Measurements from ENCODE around the gene DCP1B.

The DCP1B gene

DNA sequence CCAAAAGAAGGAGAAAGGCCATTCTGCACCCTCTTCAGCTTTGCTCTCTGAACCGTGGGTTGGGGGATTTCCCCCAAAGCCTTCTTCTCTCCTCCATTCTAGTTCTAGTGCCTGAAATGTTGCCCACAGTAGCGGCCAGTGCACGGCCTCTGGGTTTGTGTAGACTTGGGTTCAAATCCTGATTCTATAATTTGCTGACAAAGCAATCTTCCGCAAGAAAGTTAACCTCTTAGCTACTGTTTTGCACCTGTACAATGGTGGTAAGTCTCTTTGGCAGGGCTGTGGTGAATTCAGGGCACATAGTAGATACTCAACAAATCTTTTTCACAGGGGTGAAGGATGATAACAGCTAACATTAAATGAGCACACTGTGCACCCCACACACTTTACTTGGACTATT lies 42.7 kb upstream of the DCP1B start:
- TF ChIP-seq, protein P1, sequence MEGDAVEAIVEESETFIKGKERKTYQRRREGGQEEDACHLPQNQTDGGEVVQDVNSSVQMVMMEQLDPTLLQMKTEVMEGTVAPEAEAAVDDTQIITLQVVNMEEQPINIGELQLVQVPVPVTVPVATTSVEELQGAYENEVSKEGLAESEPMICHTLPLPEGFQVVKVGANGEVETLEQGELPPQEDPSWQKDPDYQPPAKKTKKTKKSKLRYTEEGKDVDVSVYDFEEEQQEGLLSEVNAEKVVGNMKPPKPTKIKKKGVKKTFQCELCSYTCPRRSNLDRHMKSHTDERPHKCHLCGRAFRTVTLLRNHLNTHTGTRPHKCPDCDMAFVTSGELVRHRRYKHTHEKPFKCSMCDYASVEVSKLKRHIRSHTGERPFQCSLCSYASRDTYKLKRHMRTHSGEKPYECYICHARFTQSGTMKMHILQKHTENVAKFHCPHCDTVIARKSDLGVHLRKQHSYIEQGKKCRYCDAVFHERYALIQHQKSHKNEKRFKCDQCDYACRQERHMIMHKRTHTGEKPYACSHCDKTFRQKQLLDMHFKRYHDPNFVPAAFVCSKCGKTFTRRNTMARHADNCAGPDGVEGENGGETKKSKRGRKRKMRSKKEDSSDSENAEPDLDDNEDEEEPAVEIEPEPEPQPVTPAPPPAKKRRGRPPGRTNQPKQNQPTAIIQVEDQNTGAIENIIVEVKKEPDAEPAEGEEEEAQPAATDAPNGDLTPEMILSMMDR (IDR thresholded peaks at IDR 0.05), result no peak

DNA sequence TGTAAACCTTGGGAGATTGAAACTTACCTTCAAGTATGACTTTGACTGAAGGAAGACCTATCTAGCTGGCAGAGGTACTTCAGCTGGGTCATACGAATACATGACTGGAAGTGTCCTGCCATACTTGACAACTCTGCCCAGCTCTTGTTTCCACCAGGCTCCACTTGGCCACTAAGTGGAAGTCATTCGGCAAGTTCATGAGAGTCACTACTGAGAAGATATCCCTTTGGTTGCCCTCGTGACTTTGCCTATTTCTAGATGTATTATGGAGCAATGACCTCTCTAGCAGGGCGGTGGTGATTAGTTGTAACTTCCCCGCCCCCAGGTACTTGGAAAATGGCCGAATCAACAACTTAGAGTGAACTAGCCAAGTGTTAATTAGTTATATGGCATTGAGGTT lies 39.9 kb upstream of the DCP1B start:
- TF ChIP-seq, protein P1 (IDR thresholded peaks at IDR 0.05), result no peak

DNA sequence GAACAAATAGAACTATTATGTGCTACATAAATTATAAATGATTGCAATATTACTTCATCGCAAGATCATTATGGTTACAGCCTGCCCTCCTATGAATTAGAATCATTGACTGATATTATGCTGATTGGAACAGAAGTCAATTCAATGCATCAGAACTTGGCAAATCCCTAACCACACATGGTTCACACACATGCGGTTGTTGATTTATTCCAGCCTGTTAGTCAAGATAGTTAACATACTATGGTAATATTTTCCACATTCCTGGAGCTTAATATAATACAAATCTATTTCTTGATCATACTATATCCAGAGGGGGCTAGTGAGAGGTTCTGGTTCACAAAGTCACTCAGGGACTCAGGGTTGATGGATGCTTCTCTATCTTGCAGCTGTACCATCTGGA lies 38.8 kb upstream of the DCP1B start:
- TF ChIP-seq, protein P1 (IDR thresholded peaks at IDR 0.05), result no peak

DNA sequence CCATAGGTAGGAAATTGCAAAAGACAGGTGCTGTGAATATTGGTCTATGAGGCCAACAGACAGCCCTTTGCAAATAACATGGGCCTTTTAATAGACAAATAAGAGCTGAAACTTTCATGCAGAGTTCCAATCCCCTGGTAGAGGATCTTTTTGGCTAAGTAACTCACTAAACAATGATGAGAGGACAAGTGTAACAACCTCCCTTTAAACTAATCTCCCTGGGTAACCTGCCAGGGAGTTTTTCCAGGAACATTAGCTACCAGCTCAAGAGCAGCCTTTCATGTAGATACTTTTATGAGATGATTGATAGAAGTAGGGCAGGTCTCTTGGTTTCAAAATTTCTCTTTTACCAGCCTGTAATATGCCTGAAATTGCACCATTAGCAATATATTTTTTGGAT lies 34.8 kb upstream of the DCP1B start:
- TF ChIP-seq, protein P1 (IDR thresholded peaks at IDR 0.05), result no peak

DNA sequence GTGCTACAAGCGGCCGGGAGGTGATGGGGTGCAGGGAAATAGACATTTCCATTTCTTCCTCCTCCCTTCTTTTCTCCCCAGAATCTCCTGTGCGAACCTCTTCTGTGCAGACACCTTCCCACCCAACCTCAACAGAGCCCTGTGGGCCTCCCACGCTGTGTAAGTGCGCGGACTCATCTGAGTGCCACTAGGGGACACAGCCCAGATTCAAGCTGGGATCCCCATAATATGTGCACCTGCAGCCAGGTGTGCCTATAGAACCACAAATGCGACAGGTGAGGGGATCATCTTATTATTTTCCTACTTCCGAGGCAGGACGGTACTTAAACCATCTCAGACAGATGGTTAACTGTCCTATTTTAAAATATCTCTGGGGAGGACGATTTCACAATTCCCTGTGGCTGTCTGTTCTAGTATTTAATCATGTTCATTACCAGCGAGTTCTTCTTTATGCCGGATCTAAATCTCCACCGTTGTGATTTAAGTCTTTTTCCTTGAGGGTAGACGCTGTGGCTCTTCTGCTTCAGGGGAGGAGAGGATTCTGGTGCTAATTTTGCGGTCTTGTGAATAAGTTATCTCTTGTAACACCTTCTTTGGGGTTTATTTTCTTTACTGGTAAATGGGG lies 31.3 kb upstream of the DCP1B start:
- TF ChIP-seq, protein P1 (IDR thresholded peaks at IDR 0.05), result no peak

DNA sequence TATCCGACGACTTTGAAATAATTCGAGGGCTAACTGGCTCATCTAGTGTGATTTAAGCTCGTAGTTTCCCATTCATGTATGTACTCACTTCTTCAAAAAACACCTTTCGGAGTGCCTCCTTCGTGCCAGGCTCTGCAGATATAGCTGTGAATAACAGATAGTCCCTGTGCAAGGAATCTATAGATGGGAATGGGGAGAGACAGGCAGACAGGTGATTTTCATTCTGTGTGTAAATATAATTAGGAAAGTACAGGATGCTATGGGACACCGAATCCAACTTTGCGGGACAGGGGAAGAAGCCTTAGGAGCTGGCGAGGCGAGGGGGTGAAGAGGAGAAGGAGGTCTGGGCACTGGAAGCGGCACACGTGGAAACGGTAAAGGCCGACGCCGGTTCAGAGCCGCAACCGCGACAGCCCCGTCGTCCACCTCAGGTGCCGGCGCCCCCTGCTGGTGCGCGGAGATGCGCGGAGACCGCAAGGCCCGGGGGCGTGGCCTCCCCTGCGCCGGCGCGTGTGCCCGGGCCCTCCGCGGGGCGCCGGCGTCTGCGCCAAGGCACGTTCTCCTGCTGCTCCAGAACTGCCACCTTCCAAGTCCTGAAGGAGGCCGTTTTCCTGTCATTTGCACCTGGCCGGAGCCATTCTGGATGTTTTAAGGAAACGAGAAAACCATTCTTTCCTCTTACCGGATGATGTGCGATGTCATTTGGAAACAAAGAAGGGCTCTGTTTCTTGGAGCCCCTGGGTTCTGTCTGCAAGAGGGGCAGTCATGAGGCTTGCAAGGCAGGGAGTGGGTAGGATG lies 30.6 kb upstream of the DCP1B start:
- TF ChIP-seq, protein P1 (IDR thresholded peaks at IDR 0.05), result peak; percentile 95

DNA sequence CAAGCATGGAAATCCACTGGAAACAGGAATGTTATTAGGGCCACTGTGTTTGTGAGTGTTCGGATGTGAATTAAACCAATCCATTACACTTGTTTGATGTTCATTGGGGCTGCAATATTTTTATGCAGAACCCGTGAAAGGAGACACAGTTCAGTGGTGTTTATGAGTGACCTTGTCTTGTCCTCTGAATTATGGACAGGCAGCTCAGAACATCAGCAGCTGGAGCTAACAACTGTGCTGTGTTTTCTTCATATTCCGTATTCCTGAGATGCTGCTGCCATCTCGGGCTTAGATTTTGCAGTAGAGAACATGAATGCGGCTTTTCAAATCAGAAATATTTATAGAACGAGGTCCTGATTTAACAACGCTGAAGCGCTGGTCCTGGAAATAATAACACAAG lies 28.2 kb upstream of the DCP1B start:
- TF ChIP-seq, protein P1 (IDR thresholded peaks at IDR 0.05), result no peak

Measured in LNCAP (cell line).